Kidney (tissue), 14 donors: Measurements from ENCODE around the gene UGT1A5. TPM values are rescaled to one million over a fixed set of nuclear protein-coding genes. Genes with fewer than 3 reads are reported as not detected.

Source experiments
- DNase-seq, 5 donors: peaks; one replicate each; pipeline ENCODE4 v3.0.0-alpha.2; 2013 to 2020
- FAIRE-seq: peaks from 2 replicates; lab custom pipeline; 2012; peaks lifted over from hg19 to GRCh38; lab: Jason Lieb, UNC
- H3K27ac ChIP-seq, 2 donors: one replicate each; pipeline ENCODE4 v1.7.0; 2013; ENCODE audit warnings: low read depth in 2 of 2, low read length in 2 of 2, inconsistent platforms in 1 of 2
- H3K27me3 ChIP-seq: one replicate; pipeline ENCODE4 v1.7.1; 2013; ENCODE audit warnings: low read length, inconsistent platforms; ENCODE audit not compliant: control insufficient read depth, insufficient read depth
- H3K36me3 ChIP-seq, 3 donors: one replicate each; pipeline versions ENCODE4 v1.7.0 to v1.7.1; 2013; ENCODE audit warnings: low read length in 3 of 3, control low read depth in 1 of 3, inconsistent platforms in 1 of 3; ENCODE audit not compliant: insufficient read depth in 3 of 3, control insufficient read depth in 2 of 3
- H3K4me1 ChIP-seq, 3 donors: one replicate each; pipeline versions ENCODE4 v1.7.0 to v1.7.1; 2013; ENCODE audit warnings: low read length in 3 of 3, inconsistent platforms in 1 of 3, low read depth in 1 of 3; ENCODE audit not compliant: control insufficient read depth in 2 of 3, insufficient read depth in 2 of 3
- H3K4me3 ChIP-seq, 3 donors: one replicate each; pipeline versions ENCODE4 v1.7.0 to v1.8.1; 2013; ENCODE audit warnings: low read length in 3 of 3, control low read depth in 1 of 3, inconsistent platforms in 1 of 3
- H3K9ac ChIP-seq, 3 donors: one replicate each; pipeline versions ENCODE4 v1.7.0 to v1.7.1; 2013; ENCODE audit warnings: low read length in 3 of 3, control low read depth in 1 of 3, inconsistent platforms in 1 of 3
- H3K9me3 ChIP-seq, 3 donors: one replicate each; pipeline versions ENCODE4 v1.7.0 to v1.7.1; 2013; ENCODE audit warnings: low read length in 3 of 3, control low read depth in 1 of 3, inconsistent platforms in 1 of 3; ENCODE audit not compliant: control insufficient read depth in 2 of 3, insufficient read depth in 1 of 3
- intact Hi-C: fragments of 100-400 bp; cut with DNase I; formaldehyde crosslinking; loops from one replicate; pipeline ENCODE4 v1.11.1; 2022
- polyA plus RNA-seq: library from polyadenylated mRNA; stranded (reverse); fragments of 350-450 nt; fragmentation: Illumina TruSeq; extraction: RNeasy Lipid Tissue Mini Kit (QIAGEN cat#74804); gene quantifications from one replicate; pipeline ENCODE4 v1.2.3, GENCODE V29; 2014; ENCODE audit warnings: low read depth, low replicate concordance; ENCODE audit not compliant: insufficient read depth
- total RNA-seq: library from RNA; stranded (reverse); fragmentation: NEBNext Ultra II Directional; extraction: Animal tissue kit (Norgen Biotek cat#: 25700); gene quantifications from one replicate; pipeline ENCODE4 v1.2.1, GENCODE V29; 2021
- TF ChIP-seq, protein P1 (sequence below): IDR thresholded peaks from 3 replicates; pipeline ENCODE4 v1.5.1; 2012; ENCODE audit warnings: mild to moderate bottlenecking, moderate library complexity, borderline replicate concordance; ENCODE audit not compliant: insufficient read depth; ENCODE audit errors: extremely low read depth
- donor health status: control.
- donor health status: control.
- donor health status: control.
- donor health status: control.
- donor health status: control.
- donor health status: DM: yes; HTN: yes; CAD: no.
- donor health status: Normal renal cell carcinoma (clear cell type).

The UGT1A5 gene
- total and polyA plus RNA-seq, 2 donors from 2014 or later: 2.1 TPM; not detected in 1

DNA sequence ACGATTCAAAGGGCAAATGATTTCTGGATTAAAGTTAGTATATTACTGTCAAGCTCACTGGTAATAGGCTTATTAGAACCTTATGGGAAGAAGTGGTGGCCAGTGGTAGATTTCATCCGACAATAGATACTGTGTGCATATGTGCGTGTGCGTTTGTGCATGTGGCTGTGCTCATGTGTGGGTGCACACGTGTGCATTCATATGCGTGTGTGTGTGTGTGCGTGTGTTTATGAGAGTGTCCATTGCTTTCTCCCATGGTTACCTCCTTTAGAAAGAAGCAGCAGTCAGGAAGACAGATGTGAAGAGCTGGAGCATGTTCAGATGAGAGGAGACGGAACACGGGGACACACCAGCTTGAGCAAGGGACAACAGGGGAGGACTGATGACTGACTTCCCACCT is 56.6 kb downstream of the UGT1A5 start:
- Histone ChIP-seq H3K4me3 (no peak overlapping the region), H3K36me3 (peaks cover 0 to 35% (median 16%) of the 10 kb centered on the region in 3 donors), H3K4me1 (no peaks in the 10 kb centered on the region), H3K27me3 (no peaks in the 10 kb centered on the region), H3K9ac (no peak overlapping the region), H3K9me3 (no peaks in the 10 kb centered on the region), H3K27ac (no peak overlapping the region)
- no peak for DNase-seq
- TF ChIP-seq, protein P1, sequence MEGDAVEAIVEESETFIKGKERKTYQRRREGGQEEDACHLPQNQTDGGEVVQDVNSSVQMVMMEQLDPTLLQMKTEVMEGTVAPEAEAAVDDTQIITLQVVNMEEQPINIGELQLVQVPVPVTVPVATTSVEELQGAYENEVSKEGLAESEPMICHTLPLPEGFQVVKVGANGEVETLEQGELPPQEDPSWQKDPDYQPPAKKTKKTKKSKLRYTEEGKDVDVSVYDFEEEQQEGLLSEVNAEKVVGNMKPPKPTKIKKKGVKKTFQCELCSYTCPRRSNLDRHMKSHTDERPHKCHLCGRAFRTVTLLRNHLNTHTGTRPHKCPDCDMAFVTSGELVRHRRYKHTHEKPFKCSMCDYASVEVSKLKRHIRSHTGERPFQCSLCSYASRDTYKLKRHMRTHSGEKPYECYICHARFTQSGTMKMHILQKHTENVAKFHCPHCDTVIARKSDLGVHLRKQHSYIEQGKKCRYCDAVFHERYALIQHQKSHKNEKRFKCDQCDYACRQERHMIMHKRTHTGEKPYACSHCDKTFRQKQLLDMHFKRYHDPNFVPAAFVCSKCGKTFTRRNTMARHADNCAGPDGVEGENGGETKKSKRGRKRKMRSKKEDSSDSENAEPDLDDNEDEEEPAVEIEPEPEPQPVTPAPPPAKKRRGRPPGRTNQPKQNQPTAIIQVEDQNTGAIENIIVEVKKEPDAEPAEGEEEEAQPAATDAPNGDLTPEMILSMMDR: no peak
- intact Hi-C loops: no loop called here
- FAIRE-seq: no peak

DNA sequence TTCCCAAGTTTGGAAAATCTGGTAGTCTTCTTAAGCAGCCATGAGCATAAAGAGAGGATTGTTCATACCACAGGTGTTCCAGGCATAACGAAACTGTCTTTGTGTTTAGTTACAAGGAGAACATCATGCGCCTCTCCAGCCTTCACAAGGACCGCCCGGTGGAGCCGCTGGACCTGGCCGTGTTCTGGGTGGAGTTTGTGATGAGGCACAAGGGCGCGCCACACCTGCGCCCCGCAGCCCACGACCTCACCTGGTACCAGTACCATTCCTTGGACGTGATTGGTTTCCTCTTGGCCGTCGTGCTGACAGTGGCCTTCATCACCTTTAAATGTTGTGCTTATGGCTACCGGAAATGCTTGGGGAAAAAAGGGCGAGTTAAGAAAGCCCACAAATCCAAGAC is 59.4 kb downstream of the UGT1A5 start:
- intact Hi-C loops: no loop called here
- FAIRE-seq (no peak), DNase-seq (no peak)
- TF ChIP-seq, protein P1: no peak
- no peak overlapping the region for H3K9ac ChIP-seq
- no peaks in the 10 kb centered on the region for H3K4me1 ChIP-seq
- no peaks in the 10 kb centered on the region for H3K27me3 ChIP-seq
- H3K27ac ChIP-seq: no peak overlapping the region
- H3K9me3 ChIP-seq: peaks cover 0 to 3% (median 0%) of the 10 kb centered on the region in 3 donors
- no peak overlapping the region for H3K4me3 ChIP-seq
- peaks cover 0 to 35% (median 16%) of the 10 kb centered on the region in 3 donors for H3K36me3 ChIP-seq

DNA sequence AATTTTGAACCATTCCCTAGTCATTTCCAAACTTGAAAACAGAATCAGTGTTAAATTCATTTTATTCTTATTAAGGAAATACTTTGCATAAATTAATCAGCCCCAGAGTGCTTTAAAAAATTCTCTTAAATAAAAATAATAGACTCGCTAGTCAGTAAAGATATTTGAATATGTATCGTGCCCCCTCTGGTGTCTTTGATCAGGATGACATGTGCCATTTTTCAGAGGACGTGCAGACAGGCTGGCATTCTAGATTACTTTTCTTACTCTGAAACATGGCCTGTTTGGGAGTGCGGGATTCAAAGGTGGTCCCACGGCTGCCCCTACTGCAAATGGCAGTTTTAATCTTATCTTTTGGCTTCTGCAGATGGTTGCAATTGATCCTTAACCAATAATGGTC is 59.9 kb downstream of the UGT1A5 start:
- no peak overlapping the region for H3K4me3 ChIP-seq
- no peak for DNase-seq
- H3K9me3 ChIP-seq: peaks cover 0 to 3% (median 0%) of the 10 kb centered on the region in 3 donors
- H3K9ac ChIP-seq: no peak overlapping the region
- peaks cover 0 to 33% (median 16%) of the 10 kb centered on the region in 3 donors for H3K36me3 ChIP-seq
- intact Hi-C loops: no loop called here
- no peak for FAIRE-seq
- no peak overlapping the region for H3K27ac ChIP-seq
- H3K27me3 ChIP-seq: no peaks in the 10 kb centered on the region
- TF ChIP-seq, protein P1: no peak
- no peaks in the 10 kb centered on the region for H3K4me1 ChIP-seq

- TF ChIP-seq, protein P1: no peak
- FAIRE-seq: no peak
- H3K4me1 ChIP-seq: no peaks in the 10 kb centered on the region
- H3K9ac ChIP-seq: no peak overlapping the region
- H3K36me3 ChIP-seq: peaks cover 0 to 26% (median 13%) of the 10 kb centered on the region in 3 donors
- H3K27ac ChIP-seq: no peak overlapping the region
- DNase-seq: no peak
- H3K27me3 ChIP-seq: no peaks in the 10 kb centered on the region
- H3K4me3 ChIP-seq: no peak overlapping the region
- intact Hi-C loops: no loop called here
- H3K9me3 ChIP-seq: peaks cover 0 to 3% (median 0%) of the 10 kb centered on the region in 3 donors
These were observed 61.1 kb downstream of the UGT1A5 start for GRCh38 chr2:233773854-233774253.
